Mesenchymal stem cell (in vitro differentiated cells and primary cell): ENCODE data around the gene CD79A.

Experiments
- DNase-seq: peaks from one replicate; pipeline ENCODE4 v3.0.0-alpha.2; 2013
- H2AFZ ChIP-seq: one replicate; pipeline ENCODE4 v1.6.1; 2013; ENCODE audit warnings: low read depth, mild to moderate bottlenecking, control low read depth, inconsistent platforms, low read length, moderate library complexity
- H2AK5ac ChIP-seq: 2 replicates; pipeline ENCODE4 v1.6.1; 2013; ENCODE audit warnings: low read length, moderate library complexity, mild to moderate bottlenecking, inconsistent platforms; ENCODE audit not compliant: severe bottlenecking
- H2BK120ac ChIP-seq: one replicate; pipeline ENCODE4 v1.6.1; 2013; ENCODE audit warnings: low read depth, mild to moderate bottlenecking, inconsistent platforms, low read length, moderate library complexity
- H2BK12ac ChIP-seq, 2 experiments: one replicate each; pipeline ENCODE4 v1.6.1; 2013; ENCODE audit warnings: inconsistent platforms in 2 of 2, low read length in 2 of 2, mild to moderate bottlenecking in 2 of 2, moderate library complexity in 2 of 2, control low read depth in 1 of 2
- H2BK15ac ChIP-seq: one replicate; pipeline ENCODE4 v1.6.1; 2013; ENCODE audit warnings: mild to moderate bottlenecking, low read depth, inconsistent platforms; ENCODE audit not compliant: poor library complexity, severe bottlenecking
- H2BK5ac ChIP-seq: 2 replicates; pipeline ENCODE4 v1.6.1; 2013; ENCODE audit warnings: low read depth, mild to moderate bottlenecking, low read length, control low read depth, inconsistent platforms; ENCODE audit not compliant: poor library complexity, severe bottlenecking
- H3K14ac ChIP-seq, 2 experiments: one replicate each; pipeline ENCODE4 v1.6.1; 2013; ENCODE audit warnings: inconsistent platforms in 2 of 2, low read length in 2 of 2, control low read depth in 1 of 2, mild to moderate bottlenecking in 1 of 2, moderate library complexity in 1 of 2
- H3K18ac ChIP-seq, 2 experiments: one replicate each; pipeline ENCODE4 v1.6.1; 2013; ENCODE audit warnings: inconsistent platforms in 2 of 2, low read length in 2 of 2, control low read depth in 1 of 2, low read depth in 1 of 2, mild to moderate bottlenecking in 1 of 2
- H3K23ac ChIP-seq, 2 experiments: one replicate each; pipeline ENCODE4 v1.6.1; 2013; ENCODE audit warnings: inconsistent platforms in 2 of 2, low read length in 2 of 2, mild to moderate bottlenecking in 2 of 2, moderate library complexity in 2 of 2, control low read depth in 1 of 2
- H3K27ac ChIP-seq: 2 replicates; pipeline ENCODE4 v1.5.1; 2013; ENCODE audit warnings: mild to moderate bottlenecking, moderate library complexity, low read length, control low read depth, inconsistent platforms; ENCODE audit not compliant: poor library complexity, severe bottlenecking
- H3K27me3 ChIP-seq, 2 experiments: 2 replicates each; pipeline versions ENCODE4 v1.6.1 to v1.7.0; 2013; ENCODE audit warnings: low read length in 2 of 2, mild to moderate bottlenecking in 2 of 2, moderate library complexity in 2 of 2, control low read depth in 1 of 2, inconsistent platforms in 1 of 2; ENCODE audit not compliant: control insufficient read depth in 1 of 2, insufficient read depth in 1 of 2
- H3K36me3 ChIP-seq, 2 experiments: 2 replicates each; pipeline versions ENCODE4 v1.6.1 to v1.7.0; 2013; ENCODE audit warnings: low read length in 2 of 2, control low read depth in 1 of 2, inconsistent platforms in 1 of 2, low read depth in 1 of 2, mild to moderate bottlenecking in 1 of 2; ENCODE audit not compliant: insufficient read depth in 2 of 2, control insufficient read depth in 1 of 2
- H3K4ac ChIP-seq, 2 experiments: one replicate each; pipeline ENCODE4 v1.6.1; 2013; ENCODE audit warnings: inconsistent platforms in 2 of 2, low read length in 2 of 2, mild to moderate bottlenecking in 2 of 2, moderate library complexity in 2 of 2, control low read depth in 1 of 2, low read depth in 1 of 2
- H3K4me1 ChIP-seq: 2 replicates; pipeline ENCODE4 v1.6.1; 2013; ENCODE audit warnings: low read depth, low read length, control low read depth; ENCODE audit not compliant: control insufficient read depth, insufficient read depth
- H3K4me2 ChIP-seq: 2 replicates; pipeline ENCODE4 v1.6.1; 2013; ENCODE audit warnings: low read length, mild to moderate bottlenecking, inconsistent platforms; ENCODE audit not compliant: poor library complexity, severe bottlenecking
- H3K4me3 ChIP-seq, 2 experiments: 2 replicates each; pipeline versions ENCODE4 v1.5.1 to v1.7.0; 2013; ENCODE audit warnings: low read length in 2 of 2, mild to moderate bottlenecking in 2 of 2, control low read depth in 1 of 2, low read depth in 1 of 2; ENCODE audit not compliant: insufficient read depth in 1 of 2
- H3K79me1 ChIP-seq: replicated peaks from 2 replicates; pipeline ENCODE4 v1.6.1; 2013; ENCODE audit warnings: mild to moderate bottlenecking, control low read depth, low read length, inconsistent platforms; ENCODE audit not compliant: poor library complexity, severe bottlenecking
- H3K9ac ChIP-seq: 2 replicates; pipeline ENCODE4 v1.7.0; 2013; ENCODE audit warnings: mild to moderate bottlenecking, low read length, moderate library complexity
- H3K9me3 ChIP-seq: 2 replicates; pipeline ENCODE4 v1.7.0; 2013; ENCODE audit warnings: mild to moderate bottlenecking, low read length; ENCODE audit not compliant: control insufficient read depth
- H4K8ac ChIP-seq: one replicate; pipeline ENCODE4 v1.6.1; 2013; ENCODE audit warnings: inconsistent platforms, mild to moderate bottlenecking, low read length, moderate library complexity
- H4K91ac ChIP-seq: one replicate; pipeline ENCODE4 v1.6.1; 2013; ENCODE audit warnings: mild to moderate bottlenecking, low read length, inconsistent platforms
- WGBS: methylation state at CpG from one replicate; pipeline ENCODE4 v1.1.7; 2013; ENCODE audit warnings: mixed read lengths; 5-methylcytosine and 5-hydroxymethylcytosine counted together

Gene CD79A

DNA sequence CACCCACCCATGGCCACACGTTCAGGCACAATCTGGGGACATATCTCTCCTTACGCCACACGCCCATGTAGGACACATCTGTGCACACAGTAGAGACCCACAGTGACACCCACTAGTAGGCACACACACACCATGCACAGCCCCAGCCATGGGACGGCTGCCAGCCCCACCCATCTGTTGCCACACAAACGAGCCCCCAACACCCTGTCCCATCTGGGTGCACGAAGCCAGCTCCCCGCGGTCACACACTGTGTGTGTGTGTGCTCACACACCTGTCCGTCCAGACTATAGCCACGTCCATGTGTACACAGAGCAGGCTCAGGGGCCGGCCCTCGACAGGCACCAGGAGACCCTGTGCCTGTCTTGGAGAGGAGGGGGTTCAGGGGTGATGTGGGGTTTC, 40.6 kb downstream of the CD79A start:
- H3K36me3 ChIP-seq, result no peaks in the 10 kb centered on the region
- DNase-seq, result no peak
- no peak overlapping the region for H2BK120ac ChIP-seq
- no peak overlapping the region for H3K9ac ChIP-seq
- no peak overlapping the region for H3K4me2 ChIP-seq
- H2BK15ac ChIP-seq, result peak overlapping the region; percentile 75
- peaks cover 78 to 86% of the 10 kb centered on the region in 2 experiments for H3K27me3 ChIP-seq
- no peak overlapping the region for H2AK5ac ChIP-seq
- no peak overlapping the region for H2AFZ ChIP-seq
- no peak overlapping the region for H3K18ac ChIP-seq
- no peak overlapping the region for H4K8ac ChIP-seq
- H2BK5ac ChIP-seq, result no peak overlapping the region
- no peak overlapping the region for H2BK12ac ChIP-seq
- no peak overlapping the region for H3K23ac ChIP-seq
- H3K79me1 ChIP-seq, result no peaks in the 10 kb centered on the region
- H4K91ac ChIP-seq, result no peak overlapping the region
- no peaks in the 10 kb centered on the region for H3K9me3 ChIP-seq
- no peak overlapping the region for H3K4ac ChIP-seq
- no peak overlapping the region for H3K14ac ChIP-seq
- WGBS, result 74% methylated on average over 11 of the region's 12 CpGs
- peaks cover 12% of the 10 kb centered on the region for H3K4me1 ChIP-seq
- H3K27ac ChIP-seq, result no peak overlapping the region
- no peak overlapping the region for H3K4me3 ChIP-seq

DNA sequence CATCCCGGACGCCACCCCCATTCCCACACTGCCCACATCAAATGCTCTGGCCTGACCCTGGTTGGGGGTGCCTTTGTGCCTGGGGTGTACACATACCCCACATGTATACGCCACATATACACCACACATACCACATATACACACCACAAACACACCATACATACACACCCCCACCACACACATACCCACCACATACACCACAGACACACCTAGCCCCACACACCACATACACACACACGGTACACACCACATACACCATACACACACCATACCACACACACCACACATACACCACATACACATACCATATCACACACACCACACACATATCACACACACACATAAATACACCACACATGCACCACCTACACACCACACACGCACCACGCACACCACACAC, 41.0 kb downstream of the CD79A start:
- Histone ChIP-seq H3K23ac (no peak overlapping the region), H3K36me3 (no peaks in the 10 kb centered on the region), H4K8ac (no peak overlapping the region), H3K18ac (no peak overlapping the region), H2AK5ac (no peak overlapping the region), H3K14ac (peak overlapping the region in 1 of 2 experiments; percentile 45), H2BK5ac (no peak overlapping the region), H3K27ac (no peak overlapping the region), H3K4me3 (no peak overlapping the region), H3K79me1 (no peaks in the 10 kb centered on the region), H2BK120ac (no peak overlapping the region), H2AFZ (no peak overlapping the region), H3K4me1 (peaks cover 8% of the 10 kb centered on the region), H3K9ac (no peak overlapping the region), H4K91ac (peak overlapping the region; percentile 43), H2BK15ac (no peak overlapping the region), H3K9me3 (no peaks in the 10 kb centered on the region), H2BK12ac (no peak overlapping the region), H3K4me2 (no peak overlapping the region), H3K4ac (no peak overlapping the region), H3K27me3 (peaks cover 78 to 88% of the 10 kb centered on the region in 2 experiments)
- 81% methylated on average over 6 of the region's 6 CpGs for WGBS
- DNase-seq, result no peak

DNA sequence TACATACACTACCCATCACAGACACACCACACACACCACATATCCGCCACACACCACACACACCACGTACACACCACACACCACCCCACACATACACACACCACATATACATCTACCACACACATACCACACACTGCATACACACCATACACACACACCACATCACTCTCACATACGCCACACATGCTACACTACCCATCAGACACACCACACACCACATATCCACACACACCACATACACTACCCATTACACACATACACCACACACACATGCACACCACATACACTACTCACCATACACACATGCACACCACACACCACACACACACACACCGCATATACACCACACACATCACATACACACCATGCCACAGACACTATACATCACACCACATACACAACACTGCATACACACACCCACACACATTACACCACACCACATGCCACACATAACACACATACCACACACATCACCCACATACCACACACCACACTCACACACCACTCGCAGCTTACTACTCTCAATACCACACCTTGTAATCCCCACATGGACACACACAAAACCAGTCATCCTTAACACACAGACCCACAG, 41.7 kb downstream of the CD79A start:
- Histone ChIP-seq H2AK5ac (no peak overlapping the region), H3K36me3 (no peaks in the 10 kb centered on the region), H3K27ac (no peak overlapping the region), H3K9me3 (no peaks in the 10 kb centered on the region), H3K79me1 (no peaks in the 10 kb centered on the region), H3K27me3 (peaks cover 75 to 87% of the 10 kb centered on the region in 2 experiments), H3K4me2 (no peak overlapping the region), H3K9ac (no peak overlapping the region), H3K23ac (no peak overlapping the region), H2BK5ac (no peak overlapping the region), H2BK15ac (no peak overlapping the region), H2AFZ (no peak overlapping the region), H3K14ac (peak overlapping the region in 1 of 2 experiments; percentile 84), H4K8ac (no peak overlapping the region), H4K91ac (no peak overlapping the region), H3K18ac (peak overlapping the region in 1 of 2 experiments; percentile 49), H2BK12ac (no peak overlapping the region), H2BK120ac (no peak overlapping the region), H3K4me1 (peaks cover 3% of the 10 kb centered on the region), H3K4me3 (no peak overlapping the region), H3K4ac (no peak overlapping the region)
- no peak for DNase-seq
- WGBS, result 88% methylated on average over 5 of the region's 5 CpGs

DNA sequence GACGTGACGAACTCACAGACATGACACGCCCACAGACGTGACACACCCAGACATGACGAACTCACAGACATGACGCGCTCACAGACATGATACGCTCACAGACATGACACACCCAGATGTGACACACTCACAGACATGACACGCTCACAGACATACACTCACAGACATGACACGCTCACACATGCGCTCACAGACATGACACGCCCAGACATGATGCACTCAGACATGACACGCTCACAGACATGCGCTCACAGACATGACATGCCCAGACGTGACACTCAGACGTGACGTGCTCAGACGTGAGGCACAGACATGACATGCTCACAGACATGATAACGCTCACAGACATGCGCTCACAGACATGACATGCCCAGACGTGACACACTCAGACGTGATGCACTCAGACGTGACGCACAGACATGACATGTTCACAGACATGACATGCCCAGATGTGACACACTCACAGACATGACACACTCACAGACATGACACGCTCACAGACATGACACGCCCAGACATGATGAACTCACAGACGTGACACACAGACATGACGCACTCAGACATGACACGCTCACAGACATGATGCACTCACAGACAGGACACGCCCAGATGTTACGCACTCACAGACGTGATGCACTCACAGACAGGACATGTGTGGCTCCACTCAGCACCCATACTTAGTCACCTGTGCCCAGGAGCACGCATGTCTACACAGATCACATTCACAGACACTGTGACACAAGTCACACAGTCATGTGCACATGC, 43.1 kb downstream of the CD79A start:
- H3K9me3 ChIP-seq, result no peaks in the 10 kb centered on the region
- no peak overlapping the region for H3K4me3 ChIP-seq
- H2BK15ac ChIP-seq, result no peak overlapping the region
- no peak overlapping the region for H2AFZ ChIP-seq
- peaks cover 78 to 88% of the 10 kb centered on the region in 2 experiments for H3K27me3 ChIP-seq
- H4K8ac ChIP-seq, result no peak overlapping the region
- H3K4me2 ChIP-seq, result no peak overlapping the region
- H2BK120ac ChIP-seq, result no peak overlapping the region
- H3K9ac ChIP-seq, result no peak overlapping the region
- 96% methylated on average over 33 of the region's 33 CpGs for WGBS
- H4K91ac ChIP-seq, result no peak overlapping the region
- H3K14ac ChIP-seq, result no peak overlapping the region
- H3K79me1 ChIP-seq, result no peaks in the 10 kb centered on the region
- no peak overlapping the region for H2BK12ac ChIP-seq
- no peak overlapping the region for H3K4ac ChIP-seq
- peaks cover 2% of the 10 kb centered on the region for H3K4me1 ChIP-seq
- H3K18ac ChIP-seq, result no peak overlapping the region
- H3K27ac ChIP-seq, result no peak overlapping the region
- H3K36me3 ChIP-seq, result no peaks in the 10 kb centered on the region
- DNase-seq, result no peak
- no peak overlapping the region for H2AK5ac ChIP-seq
- no peak overlapping the region for H2BK5ac ChIP-seq
- H3K23ac ChIP-seq, result no peak overlapping the region
